HCT116 (cell line): ENCODE measurements around the gene ISCA1.

Source experiments
- ATF3 ChIP-seq: IDR thresholded peaks from 2 replicates; pipeline ENCODE4 v1.6.1; 2012
- CEBPB ChIP-seq: IDR thresholded peaks from 2 replicates; pipeline ENCODE4 v1.6.1; 2012; ENCODE audit warnings: low read depth
- CTCF ChIP-seq, 3 experiments: fragments of 200-600 bp in 1 of 3; sonication (generic) in 1 of 3; IDR thresholded peaks in 2 of 3; conservative IDR thresholded peaks in 1 of 3; 2 replicates each; pipeline ENCODE4 v1.5.1; 2012 to 2017; ENCODE audit warnings: low read depth in 2 of 3, low read length in 2 of 3, antibody characterized with exemption in 1 of 3, borderline replicate concordance in 1 of 3, control low read depth in 1 of 3, mild to moderate bottlenecking in 1 of 3, mixed read lengths in 1 of 3, mixed run types in 1 of 3, moderate library complexity in 1 of 3; ENCODE audit not compliant: insufficient read depth in 1 of 3
- EZH2 ChIP-seq: fragments of 200-600 bp; sonication (generic); IDR thresholded peaks from 2 replicates; pipeline ENCODE4 v1.6.1; 2017; ENCODE audit warnings: antibody characterized with exemption, mixed run types
- MAX ChIP-seq: IDR thresholded peaks from 2 replicates; pipeline ENCODE4 v1.6.1; 2012
- POLR2A ChIP-seq: IDR thresholded peaks from 2 replicates; pipeline ENCODE4 v1.7.0; 2011; ENCODE audit warnings: borderline replicate concordance; ENCODE audit not compliant: insufficient read depth, insufficient read length; ENCODE audit errors: extremely low read depth
- POLR2AphosphoS5 ChIP-seq: IDR thresholded peaks from 2 replicates; pipeline ENCODE4 v1.6.1; 2011; ENCODE audit warnings: mild to moderate bottlenecking, low read depth, low read length, moderate library complexity
- RAD21 ChIP-seq: IDR thresholded peaks from 2 replicates; pipeline ENCODE4 v1.6.1; 2012; ENCODE audit warnings: low read depth, mild to moderate bottlenecking
- REST ChIP-seq: IDR thresholded peaks from 2 replicates; pipeline ENCODE4 v1.6.1; 2012; ENCODE audit warnings: low read depth
- TCF7L2 ChIP-seq: IDR thresholded peaks from 2 replicates; pipeline ENCODE4 v1.7.0; 2011; ENCODE audit warnings: borderline replicate concordance, inconsistent platforms; ENCODE audit not compliant: insufficient read depth, insufficient read length; ENCODE audit errors: extremely low read depth
- YY1 ChIP-seq: IDR thresholded peaks from 2 replicates; pipeline ENCODE4 v1.6.1; 2011; ENCODE audit warnings: low read length, low read depth, moderate library complexity, mild to moderate bottlenecking; ENCODE audit not compliant: insufficient replicate concordance; ENCODE audit errors: extremely low read depth
- ZFX ChIP-seq: fragments of 450-650 bp; IDR thresholded peaks from 2 replicates; pipeline ENCODE4 v1.6.1; 2017
- ZNF274 ChIP-seq: fragments of 200-500 bp; sonication (Bioruptor generic); IDR thresholded peaks from 2 replicates; pipeline ENCODE4 v1.6.1; 2014; ENCODE audit warnings: mild to moderate bottlenecking, low read depth, low read length, inconsistent platforms

- TF ChIP-seq MAX (no peak), POLR2A (no peak), CTCF (IDR thresholded peaks at IDR 0.05 in 2 of 3, conservative IDR thresholded peaks at IDR 0.05 in 1 of 3; ENCODE audit: borderline replicate concordance in 1 of 3, insufficient read depth in 1 of 3, low read depth in 2 of 3, low read length in 2 of 3) (no peak), POLR2AphosphoS5 (no peak), EZH2 (no peak), CEBPB (no peak), REST (no peak), RAD21 (no peak), ZNF274 (no peak), TCF7L2 (no peak), ATF3 (no peak), ZFX (no peak), YY1 (no peak)
Measured at GRCh38 chr9:86324901-86325300, 42.6 kb upstream of the ISCA1 start.
